A673 (cell line): ENCODE results near the gene CD300LF.

Experiments
- EZH2 ChIP-seq: fragments of 200-600 bp; sonication (generic); IDR thresholded peaks from 2 replicates; pipeline ENCODE4 v1.6.1; 2017; ENCODE audit warnings: borderline replicate concordance, low read depth, mild to moderate bottlenecking, mixed read lengths, antibody characterized with exemption, low read length; ENCODE audit not compliant: poor library complexity, severe bottlenecking
- TF ChIP-seq, protein P1 (sequence below): fragments of 300-800, 200-600 bp; sonication (generic); conservative IDR thresholded peaks from 2 replicates; pipeline ENCODE4 v1.5.1; 2017; ENCODE audit warnings: low read depth, mild to moderate bottlenecking, antibody characterized with exemption, low read length, moderate library complexity, mixed read lengths

DNA sequence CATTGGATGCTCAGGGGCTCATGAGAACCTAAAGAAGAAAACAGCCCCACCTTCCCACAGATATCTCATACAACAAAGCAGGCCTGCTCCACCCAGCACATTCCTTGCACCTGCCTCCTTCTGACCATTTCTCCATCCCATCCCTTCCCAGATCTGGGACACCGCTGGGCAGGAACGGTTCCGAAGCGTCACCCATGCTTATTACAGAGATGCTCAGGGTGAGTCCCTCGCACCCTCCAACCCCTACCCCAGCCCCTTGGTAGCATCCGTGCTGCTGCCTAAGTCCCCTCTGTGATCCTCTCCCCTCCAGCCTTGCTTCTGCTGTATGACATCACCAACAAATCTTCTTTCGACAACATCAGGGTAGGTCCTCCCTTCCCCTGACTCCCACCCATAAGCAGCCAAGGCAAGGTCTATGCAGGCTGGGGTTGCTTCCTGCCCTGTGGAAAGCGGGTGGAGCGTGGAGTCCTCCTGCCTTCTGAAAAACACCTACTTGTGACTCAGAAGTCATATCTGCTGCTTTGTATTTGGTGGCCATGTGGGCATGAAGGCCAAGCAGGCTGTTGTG, 30.3 kb upstream of the CD300LF start:
- TF ChIP-seq, protein P1, sequence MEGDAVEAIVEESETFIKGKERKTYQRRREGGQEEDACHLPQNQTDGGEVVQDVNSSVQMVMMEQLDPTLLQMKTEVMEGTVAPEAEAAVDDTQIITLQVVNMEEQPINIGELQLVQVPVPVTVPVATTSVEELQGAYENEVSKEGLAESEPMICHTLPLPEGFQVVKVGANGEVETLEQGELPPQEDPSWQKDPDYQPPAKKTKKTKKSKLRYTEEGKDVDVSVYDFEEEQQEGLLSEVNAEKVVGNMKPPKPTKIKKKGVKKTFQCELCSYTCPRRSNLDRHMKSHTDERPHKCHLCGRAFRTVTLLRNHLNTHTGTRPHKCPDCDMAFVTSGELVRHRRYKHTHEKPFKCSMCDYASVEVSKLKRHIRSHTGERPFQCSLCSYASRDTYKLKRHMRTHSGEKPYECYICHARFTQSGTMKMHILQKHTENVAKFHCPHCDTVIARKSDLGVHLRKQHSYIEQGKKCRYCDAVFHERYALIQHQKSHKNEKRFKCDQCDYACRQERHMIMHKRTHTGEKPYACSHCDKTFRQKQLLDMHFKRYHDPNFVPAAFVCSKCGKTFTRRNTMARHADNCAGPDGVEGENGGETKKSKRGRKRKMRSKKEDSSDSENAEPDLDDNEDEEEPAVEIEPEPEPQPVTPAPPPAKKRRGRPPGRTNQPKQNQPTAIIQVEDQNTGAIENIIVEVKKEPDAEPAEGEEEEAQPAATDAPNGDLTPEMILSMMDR = no peak
- no peak for TF ChIP-seq EZH2
